Right cardiac atrium (tissue), 5 donors: Measurements from ENCODE around the gene CYP4Z1. TPM values are rescaled to one million over a fixed set of nuclear protein-coding genes. Genes with fewer than 3 reads are reported as not detected.
"Not testable (repeated sequence)": the region's sequence is repeated elsewhere in the genome, so short reads cannot be mapped to it uniquely, and the experiment has no call there.

Experiments
- ATAC-seq, 2 donors: fragments of 200-7000 bp; cut with Tn5 transposase; one replicate each; pipeline versions ENCODE4 v1.8.0 to v1.9.1; 2020; ENCODE audit warnings: moderate library complexity in 2 of 2, mild to moderate bottlenecking in 1 of 2
- DNase-seq, 3 donors: peaks; one replicate each; pipeline ENCODE4 v3.0.0-alpha.2; 2020
- H3K27ac ChIP-seq: one replicate; pipeline ENCODE4 v1.5.1; 2013; ENCODE audit warnings: mild to moderate bottlenecking, low read length, control low read depth, moderate library complexity
- H3K27me3 ChIP-seq: one replicate; pipeline ENCODE4 v1.6.1; 2013; ENCODE audit not compliant: control insufficient read depth, insufficient read depth
- H3K4me1 ChIP-seq: one replicate; pipeline ENCODE4 v1.6.1; 2013; ENCODE audit warnings: low read length; ENCODE audit not compliant: control insufficient read depth, insufficient read depth
- H3K4me3 ChIP-seq: one replicate; pipeline ENCODE4 v1.5.1; 2013; ENCODE audit warnings: low read length, control low read depth
- H3K9me3 ChIP-seq: one replicate; pipeline ENCODE4 v1.6.1; 2013; ENCODE audit warnings: low read length; ENCODE audit not compliant: control insufficient read depth
- WGBS: extraction: QIAGEN DNeasy Blood & Tissue Kit; methylation state at CpG from one replicate; pipeline ENCODE4 v1.1.7; 2013; 5-methylcytosine and 5-hydroxymethylcytosine counted together
- intact Hi-C, 4 donors: fragments of 100-400 bp; cut with DNase I; formaldehyde crosslinking; loops; one replicate each; pipeline versions ENCODE4 v1.11.0 to v1.14.0; 2022 to 2023
- polyA plus RNA-seq: library from polyadenylated mRNA; stranded (reverse); fragments of 200-250 nt; gene quantifications from one replicate; pipeline ENCODE4 v1.2.3, GENCODE V29; 2013
- total RNA-seq, 4 donors: library from RNA; stranded (reverse); fragmentation: NEBNext Ultra II Directional; extraction: Animal tissue kit (Norgen Biotek cat#: 25700); gene quantifications; one replicate each; pipeline ENCODE4 v1.2.1, GENCODE V29; 2021
- donor health status: healthy with polysubstance abuse.
- donor health status: DM: no; HTN: yes; CAD: no.
- donor health status: DM: no; HTN: no; CAD: no.
- donor health status: DM: no; HTN: yes; CAD: no; lungs with severe emphysema.
- donor health status: DM: yes; HTN: yes; CAD: no.

The CYP4Z1 gene
- total and polyA plus RNA-seq, 5 donors = 0.23 to 0.85 (median 0.47) TPM

DNA sequence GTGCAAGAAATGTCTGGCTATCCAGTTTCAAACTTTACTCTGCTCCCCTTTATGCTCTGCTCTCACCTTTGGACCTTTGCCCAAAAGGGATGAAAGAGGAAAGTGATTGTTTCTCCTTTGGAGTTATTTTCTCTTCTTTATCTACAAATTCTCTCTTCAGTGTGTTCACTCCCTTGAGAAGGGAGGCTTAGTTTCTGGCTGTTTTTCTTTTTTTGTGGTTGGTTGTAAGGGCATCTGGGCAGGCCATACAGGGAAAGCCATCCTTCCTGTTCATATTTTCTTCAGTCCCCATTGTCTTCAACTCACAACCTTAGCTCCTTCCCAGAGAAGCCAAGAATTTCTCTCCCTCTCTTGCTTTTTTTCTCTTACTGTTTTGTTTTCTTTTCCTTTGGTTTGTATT, 2.5 kb downstream of the CYP4Z1 start:
- DNase-seq, H3K4me3 ChIP-seq, ATAC-seq, H3K27ac ChIP-seq, H3K27me3 ChIP-seq, H3K4me1 ChIP-seq, intact Hi-C loops, H3K9me3 ChIP-seq: not testable (repeated sequence)

DNA sequence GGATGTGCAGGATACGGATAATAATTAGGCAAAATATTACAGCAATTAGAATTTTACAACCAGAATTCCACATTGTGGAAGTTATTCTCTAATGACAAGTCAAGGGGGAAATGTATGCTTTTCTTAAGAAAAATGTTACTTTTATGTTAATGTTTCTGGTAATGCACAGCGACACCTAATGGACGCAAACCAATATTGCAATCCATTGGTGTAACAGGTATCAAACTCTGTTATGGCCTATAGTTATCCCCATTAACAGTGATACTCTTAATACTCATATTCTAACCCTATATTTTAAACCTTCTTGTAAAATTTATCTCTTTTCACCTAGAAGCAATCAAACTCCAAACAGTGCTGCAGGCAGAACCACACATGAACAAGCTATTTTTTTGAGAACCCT, 22.3 kb downstream of the CYP4Z1 start:
- ATAC-seq, H3K9me3 ChIP-seq, H3K4me3 ChIP-seq, intact Hi-C loops, H3K27ac ChIP-seq, H3K27me3 ChIP-seq, H3K4me1 ChIP-seq: not testable (repeated sequence)
- DNase-seq = peak in 1 of 3 donors; percentile 9
- 7% methylated on average over 3 of the region's 3 CpGs for WGBS

DNA sequence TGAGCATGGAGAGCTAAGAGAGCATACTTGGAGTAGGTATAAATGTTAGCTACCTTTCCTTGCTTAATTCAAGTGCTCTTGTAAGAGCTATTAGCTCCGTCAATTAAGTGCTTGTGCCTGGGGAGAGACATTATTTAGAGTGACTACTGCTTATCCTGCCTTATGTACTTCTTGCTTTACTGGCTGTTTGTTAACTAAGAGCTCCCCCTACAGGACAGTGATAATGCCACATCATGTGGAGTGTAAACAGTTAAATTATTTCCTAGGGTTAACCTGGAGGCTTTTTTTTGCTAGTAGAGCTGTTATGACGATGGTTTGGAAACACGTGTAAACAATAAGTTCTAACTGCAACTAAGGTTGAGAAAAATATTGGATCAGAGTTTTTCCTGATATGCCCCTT, 24.4 kb downstream of the CYP4Z1 start:
- intact Hi-C loops, H3K4me3 ChIP-seq, H3K27ac ChIP-seq, H3K4me1 ChIP-seq, ATAC-seq, H3K9me3 ChIP-seq, DNase-seq, H3K27me3 ChIP-seq: not testable (repeated sequence)
- WGBS = 16% methylated on average over 3 of the region's 3 CpGs

DNA sequence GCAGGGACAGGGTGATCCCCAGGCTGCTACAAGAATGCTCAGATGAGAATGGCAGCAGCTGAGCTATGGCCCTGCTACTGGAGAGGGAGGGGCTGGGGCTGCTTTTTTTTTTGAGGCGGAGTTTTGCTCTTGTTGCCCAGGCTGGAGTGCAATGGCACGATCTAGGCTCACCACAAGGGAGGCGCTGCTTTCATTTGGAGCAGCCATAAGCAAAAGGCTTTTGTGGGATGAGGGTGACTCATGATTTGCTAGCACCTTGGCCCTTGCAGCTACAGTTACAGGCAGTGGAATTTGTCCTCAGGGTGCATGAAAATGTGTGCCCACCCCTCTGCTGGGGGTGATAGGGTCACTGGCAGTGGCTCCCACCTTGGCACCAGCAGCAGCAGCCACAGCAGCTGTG, 37.8 kb downstream of the CYP4Z1 start:
- H3K4me3 ChIP-seq = no peak overlapping the region
- DNase-seq (no peak), ATAC-seq (no peak)
- no peaks in the 10 kb centered on the region for H3K4me1 ChIP-seq
- no peaks in the 10 kb centered on the region for H3K9me3 ChIP-seq
- no peaks in the 10 kb centered on the region for H3K27me3 ChIP-seq
- 86% methylated on average over 3 of the region's 3 CpGs for WGBS
- intact Hi-C loops = no loop called here
- H3K27ac ChIP-seq = no peak overlapping the region

DNA sequence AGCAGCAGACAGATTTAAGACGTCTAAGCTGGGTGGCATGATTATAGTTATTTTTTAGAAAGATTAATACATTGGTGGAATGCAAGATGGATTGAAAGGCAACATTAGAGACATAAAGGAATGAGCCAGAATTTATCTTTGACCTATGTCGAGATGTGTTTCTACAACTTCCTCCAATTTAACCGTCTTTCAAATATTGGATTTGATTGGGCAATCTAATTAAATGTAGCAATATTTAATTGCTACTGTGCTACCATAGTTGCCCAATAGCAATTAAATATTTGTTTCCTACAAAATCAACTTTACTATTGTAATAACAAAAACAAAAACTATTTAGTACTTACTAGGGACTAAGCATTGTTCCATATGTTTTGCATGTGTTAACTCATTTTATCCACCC, 39.8 kb downstream of the CYP4Z1 start:
- Histone ChIP-seq H3K9me3 (no peaks in the 10 kb centered on the region), H3K27me3 (no peaks in the 10 kb centered on the region), H3K27ac (no peak overlapping the region), H3K4me1 (no peaks in the 10 kb centered on the region), H3K4me3 (no peak overlapping the region)
- ATAC-seq (no peak), DNase-seq (no peak)
- intact Hi-C loops = no loop called here
- WGBS = 80% methylated on average over 3 of the region's 3 CpGs

DNA sequence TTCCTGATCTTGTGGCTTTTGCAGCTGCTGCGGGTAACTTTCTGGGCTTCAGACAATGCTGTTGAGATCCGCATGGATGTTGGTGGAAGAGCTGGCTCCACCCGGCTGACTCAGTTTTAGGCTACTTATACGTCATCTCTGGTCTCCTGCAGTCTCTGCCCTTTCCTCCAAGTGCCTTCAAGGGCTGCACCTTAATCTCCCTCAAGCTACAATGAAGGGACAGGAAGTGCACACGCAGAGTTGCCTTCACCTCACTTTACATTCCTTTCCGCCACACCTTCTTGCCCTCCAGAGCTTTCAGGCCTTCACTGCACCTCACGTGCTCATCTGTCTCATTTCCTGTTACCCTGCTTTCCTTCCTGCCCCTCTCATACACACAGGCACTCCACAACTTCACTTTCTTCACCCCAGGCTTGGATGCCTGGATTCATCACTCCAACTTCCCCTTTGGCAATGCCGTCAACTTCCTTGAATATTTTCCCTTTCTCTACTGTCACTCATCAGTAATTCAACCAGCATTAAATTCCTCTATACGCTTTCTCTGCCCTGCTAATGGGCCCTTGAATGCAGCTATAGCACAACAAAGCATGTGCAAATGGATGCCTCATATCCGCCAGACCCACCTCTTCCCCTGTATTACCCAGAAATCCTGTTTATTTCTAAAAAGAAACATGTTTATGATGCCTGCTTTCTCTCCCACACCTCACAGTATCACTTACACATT, 41.0 kb downstream of the CYP4Z1 start:
- H3K27ac ChIP-seq, H3K27me3 ChIP-seq, DNase-seq, ATAC-seq, intact Hi-C loops, H3K4me1 ChIP-seq, H3K4me3 ChIP-seq, H3K9me3 ChIP-seq: not testable (repeated sequence)
- 57% methylated on average over 10 of the region's 10 CpGs for WGBS

DNA sequence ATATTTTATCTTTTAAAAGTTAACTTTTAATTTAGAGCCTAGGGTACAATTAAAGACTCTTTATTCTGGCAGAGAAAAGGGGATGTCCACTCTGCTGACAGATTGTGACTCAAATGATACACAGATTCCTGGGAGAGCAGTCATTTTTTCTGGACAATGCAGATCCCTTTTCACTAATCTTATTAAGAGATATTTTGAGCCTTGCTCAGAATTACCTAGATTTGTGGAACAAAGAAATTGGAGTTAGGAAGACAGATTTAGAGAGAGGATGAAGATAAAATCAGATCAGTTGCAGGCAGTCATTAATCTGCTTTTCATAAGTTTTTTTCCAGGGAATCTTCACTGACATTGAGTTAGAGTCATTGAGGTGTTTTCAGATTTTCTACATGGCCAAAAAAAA, 42.5 kb downstream of the CYP4Z1 start:
- H3K27me3 ChIP-seq, ATAC-seq, intact Hi-C loops, DNase-seq, H3K9me3 ChIP-seq, H3K4me3 ChIP-seq, H3K27ac ChIP-seq, H3K4me1 ChIP-seq: not testable (repeated sequence)

DNA sequence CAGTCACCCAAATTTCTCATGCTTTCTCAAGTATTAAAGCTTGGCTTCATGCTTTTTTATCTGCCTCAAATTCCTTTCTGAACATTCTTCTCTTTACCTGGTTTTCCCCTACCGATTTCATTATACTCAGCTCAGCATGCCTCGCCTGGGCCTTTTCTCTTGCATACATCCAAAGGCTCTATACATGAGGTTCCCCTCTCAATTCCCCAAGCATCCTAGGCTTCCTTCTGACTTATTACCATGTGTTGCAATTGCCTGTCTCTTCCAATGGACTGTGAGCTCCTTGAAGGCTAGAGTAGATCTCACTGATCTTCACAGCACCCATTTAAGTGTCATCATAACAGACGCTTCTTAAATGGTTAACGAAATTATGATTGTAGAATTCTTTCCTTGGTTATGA, 46.1 kb downstream of the CYP4Z1 start:
- no peaks in the 10 kb centered on the region for H3K4me1 ChIP-seq
- no peak overlapping the region for H3K27ac ChIP-seq
- DNase-seq = no peak
- intact Hi-C loops = no loop called here
- WGBS = 88% methylated on average over 4 of the region's 4 CpGs
- no peaks in the 10 kb centered on the region for H3K9me3 ChIP-seq
- no peak overlapping the region for H3K4me3 ChIP-seq
- H3K27me3 ChIP-seq = no peaks in the 10 kb centered on the region
- no peak for ATAC-seq

DNA sequence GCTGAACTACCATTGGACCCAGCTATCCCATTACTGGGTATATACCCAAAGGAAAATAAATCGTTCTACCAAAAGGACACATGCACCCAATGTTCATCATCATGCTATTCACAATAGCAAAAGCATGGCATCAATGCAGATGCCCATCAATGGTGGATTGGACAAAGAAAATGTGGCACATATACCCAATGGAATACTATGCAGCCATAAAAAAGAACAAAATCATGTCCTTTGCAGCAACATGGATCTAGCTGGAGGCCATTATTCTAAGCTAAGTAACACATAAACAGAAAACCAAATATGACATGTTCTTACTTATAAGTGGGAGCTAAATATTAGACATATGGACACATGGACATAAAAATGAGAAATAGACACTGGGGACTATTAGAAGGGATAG, 54.0 kb downstream of the CYP4Z1 start:
- 88% methylated on average over 1 of the region's 1 CpG for WGBS
- ATAC-seq, DNase-seq: not testable (repeated sequence)

DNA sequence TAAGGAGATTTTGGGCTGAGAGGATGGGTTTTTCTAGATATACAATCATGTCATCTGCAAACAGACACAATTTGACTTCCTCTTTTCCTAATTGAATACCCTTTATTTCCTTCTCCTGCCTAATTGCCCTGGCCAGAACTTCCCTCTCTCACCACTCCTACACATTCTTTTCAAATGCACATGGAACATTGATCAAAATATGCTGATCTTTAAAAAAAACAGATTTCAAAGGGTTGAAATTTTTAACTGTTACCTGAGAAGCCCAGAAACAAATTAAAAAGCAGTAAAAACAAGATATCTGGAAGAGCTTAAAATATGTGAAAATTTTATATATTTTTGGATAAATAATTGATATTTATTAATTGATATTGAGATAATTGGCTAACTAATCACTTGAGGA, 57.8 kb downstream of the CYP4Z1 start:
- intact Hi-C loops, H3K9me3 ChIP-seq, H3K27me3 ChIP-seq, DNase-seq, H3K4me1 ChIP-seq, H3K4me3 ChIP-seq, ATAC-seq, H3K27ac ChIP-seq: not testable (repeated sequence)

More for the DNA sequence above, 54.0 kb downstream of the CYP4Z1 start:
- H3K9me3 ChIP-seq, H3K4me1 ChIP-seq, intact Hi-C loops, H3K4me3 ChIP-seq, H3K27me3 ChIP-seq, H3K27ac ChIP-seq: not testable (repeated sequence)

DNA sequence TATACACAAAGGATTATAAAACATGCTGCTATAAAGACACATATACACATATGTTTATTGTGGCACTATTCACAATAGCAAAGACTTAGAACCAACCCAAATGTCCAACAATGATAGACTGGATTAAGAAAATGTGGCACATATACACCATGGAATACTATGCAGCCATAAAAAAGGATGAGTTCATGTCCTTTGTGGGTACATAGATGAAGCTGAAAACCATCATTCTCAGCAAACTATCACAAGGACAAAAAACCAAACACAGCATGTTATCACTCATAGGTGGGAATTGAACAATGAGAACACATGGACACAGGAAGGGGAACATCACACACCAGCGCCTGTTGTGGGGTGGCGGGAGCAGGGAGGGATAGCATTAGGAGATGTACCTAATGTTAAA, 60.0 kb downstream of the CYP4Z1 start:
- H3K9me3 ChIP-seq, H3K27me3 ChIP-seq, intact Hi-C loops, DNase-seq, H3K4me3 ChIP-seq, H3K27ac ChIP-seq, H3K4me1 ChIP-seq, ATAC-seq: not testable (repeated sequence)
- WGBS = 95% methylated on average over 2 of the region's 2 CpGs

DNA sequence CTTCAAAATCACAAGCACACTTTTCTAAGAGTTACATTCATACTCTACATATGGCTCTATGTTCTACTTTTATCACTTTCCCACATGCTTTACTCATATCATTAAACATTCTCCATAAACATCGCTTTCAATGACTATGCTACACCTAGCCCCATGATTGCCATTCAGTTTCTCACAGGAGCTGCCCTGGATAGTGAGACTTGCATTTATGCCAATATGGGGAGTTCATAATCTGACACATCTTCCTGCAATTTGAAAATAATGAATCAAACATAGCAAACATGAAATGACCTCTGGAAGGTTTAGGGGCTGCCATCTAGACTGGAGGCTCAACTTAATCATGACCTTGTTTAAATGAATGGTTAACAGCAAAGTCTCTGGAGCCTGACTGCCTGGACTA, 61.2 kb downstream of the CYP4Z1 start:
- no peak overlapping the region for H3K4me3 ChIP-seq
- H3K27me3 ChIP-seq = no peaks in the 10 kb centered on the region
- no peak for DNase-seq
- no peak for ATAC-seq
- no peaks in the 10 kb centered on the region for H3K9me3 ChIP-seq
- 92% methylated on average over 1 of the region's 1 CpG for WGBS
- intact Hi-C loops = no loop called here
- no peaks in the 10 kb centered on the region for H3K4me1 ChIP-seq
- H3K27ac ChIP-seq = no peak overlapping the region
